ENCODE data around the gene ORAI3. TPM values are rescaled to one million over a fixed set of nuclear protein-coding genes. Genes with fewer than 3 reads are reported as not detected.

Gene ORAI3
- total and polyA plus RNA-seq, 2 of the 13 experiments (the other 11 are each of a cell fraction or from before 2014, with no cell fraction given): 11.4 to 32.0 TPM

- no peak for TF ChIP-seq TBL1XR1 (IDR thresholded peaks at IDR 0.05; ENCODE audit: borderline replicate concordance, low read length, partially characterized antibody)
- no peak for TF ChIP-seq ZNF768 (CRISPR knock-in tag; IDR thresholded peaks at IDR 0.05)
- no peak for TF ChIP-seq ASH2L (IDR thresholded peaks at IDR 0.05; ENCODE audit: insufficient read length, low read depth, low read length)
- peak; percentile 82; the same call in 1 of the 2 replicates for TF ChIP-seq MAZ (IDR thresholded peaks at IDR 0.05; ENCODE audit: borderline replicate concordance, low read depth, low read length)
- TF ChIP-seq MAZ (CRISPR knock-in tag; IDR thresholded peaks at IDR 0.05; ENCODE audit: low read depth): peak; percentile 71
- 0 out of 2 replicates have a peak, but pooled peaks have one; percentile 20 for TF ChIP-seq ZNF609 (CRISPR knock-in tag; IDR thresholded peaks at IDR 0.05; ENCODE audit: borderline replicate concordance)
- TF ChIP-seq, protein P1, sequence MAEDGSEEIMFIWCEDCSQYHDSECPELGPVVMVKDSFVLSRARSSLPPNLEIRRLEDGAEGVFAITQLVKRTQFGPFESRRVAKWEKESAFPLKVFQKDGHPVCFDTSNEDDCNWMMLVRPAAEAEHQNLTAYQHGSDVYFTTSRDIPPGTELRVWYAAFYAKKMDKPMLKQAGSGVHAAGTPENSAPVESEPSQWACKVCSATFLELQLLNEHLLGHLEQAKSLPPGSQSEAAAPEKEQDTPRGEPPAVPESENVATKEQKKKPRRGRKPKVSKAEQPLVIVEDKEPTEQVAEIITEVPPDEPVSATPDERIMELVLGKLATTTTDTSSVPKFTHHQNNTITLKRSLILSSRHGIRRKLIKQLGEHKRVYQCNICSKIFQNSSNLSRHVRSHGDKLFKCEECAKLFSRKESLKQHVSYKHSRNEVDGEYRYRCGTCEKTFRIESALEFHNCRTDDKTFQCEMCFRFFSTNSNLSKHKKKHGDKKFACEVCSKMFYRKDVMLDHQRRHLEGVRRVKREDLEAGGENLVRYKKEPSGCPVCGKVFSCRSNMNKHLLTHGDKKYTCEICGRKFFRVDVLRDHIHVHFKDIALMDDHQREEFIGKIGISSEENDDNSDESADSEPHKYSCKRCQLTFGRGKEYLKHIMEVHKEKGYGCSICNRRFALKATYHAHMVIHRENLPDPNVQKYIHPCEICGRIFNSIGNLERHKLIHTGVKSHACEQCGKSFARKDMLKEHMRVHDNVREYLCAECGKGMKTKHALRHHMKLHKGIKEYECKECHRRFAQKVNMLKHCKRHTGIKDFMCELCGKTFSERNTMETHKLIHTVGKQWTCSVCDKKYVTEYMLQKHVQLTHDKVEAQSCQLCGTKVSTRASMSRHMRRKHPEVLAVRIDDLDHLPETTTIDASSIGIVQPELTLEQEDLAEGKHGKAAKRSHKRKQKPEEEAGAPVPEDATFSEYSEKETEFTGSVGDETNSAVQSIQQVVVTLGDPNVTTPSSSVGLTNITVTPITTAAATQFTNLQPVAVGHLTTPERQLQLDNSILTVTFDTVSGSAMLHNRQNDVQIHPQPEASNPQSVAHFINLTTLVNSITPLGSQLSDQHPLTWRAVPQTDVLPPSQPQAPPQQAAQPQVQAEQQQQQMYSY (CRISPR knock-in tag; IDR thresholded peaks at IDR 0.05): peak; percentile 35; the same call in 1 of the 2 replicates
- no peak for TF ChIP-seq FOXA1 (IDR thresholded peaks at IDR 0.05)
- 0 out of 2 replicates have a peak, but pooled peaks have one; percentile 22 for TF ChIP-seq FOXA1 (CRISPR knock-in tag; IDR thresholded peaks at IDR 0.05)
- no peak; the same call in 1 of the 2 replicates for TF ChIP-seq NFYC (CRISPR knock-in tag; IDR thresholded peaks at IDR 0.05)
- peak; percentile 97; the same call in 1 of the 2 replicates for TF ChIP-seq ZBTB38 (CRISPR knock-in tag; IDR thresholded peaks at IDR 0.05)
- TF ChIP-seq, protein P2, sequence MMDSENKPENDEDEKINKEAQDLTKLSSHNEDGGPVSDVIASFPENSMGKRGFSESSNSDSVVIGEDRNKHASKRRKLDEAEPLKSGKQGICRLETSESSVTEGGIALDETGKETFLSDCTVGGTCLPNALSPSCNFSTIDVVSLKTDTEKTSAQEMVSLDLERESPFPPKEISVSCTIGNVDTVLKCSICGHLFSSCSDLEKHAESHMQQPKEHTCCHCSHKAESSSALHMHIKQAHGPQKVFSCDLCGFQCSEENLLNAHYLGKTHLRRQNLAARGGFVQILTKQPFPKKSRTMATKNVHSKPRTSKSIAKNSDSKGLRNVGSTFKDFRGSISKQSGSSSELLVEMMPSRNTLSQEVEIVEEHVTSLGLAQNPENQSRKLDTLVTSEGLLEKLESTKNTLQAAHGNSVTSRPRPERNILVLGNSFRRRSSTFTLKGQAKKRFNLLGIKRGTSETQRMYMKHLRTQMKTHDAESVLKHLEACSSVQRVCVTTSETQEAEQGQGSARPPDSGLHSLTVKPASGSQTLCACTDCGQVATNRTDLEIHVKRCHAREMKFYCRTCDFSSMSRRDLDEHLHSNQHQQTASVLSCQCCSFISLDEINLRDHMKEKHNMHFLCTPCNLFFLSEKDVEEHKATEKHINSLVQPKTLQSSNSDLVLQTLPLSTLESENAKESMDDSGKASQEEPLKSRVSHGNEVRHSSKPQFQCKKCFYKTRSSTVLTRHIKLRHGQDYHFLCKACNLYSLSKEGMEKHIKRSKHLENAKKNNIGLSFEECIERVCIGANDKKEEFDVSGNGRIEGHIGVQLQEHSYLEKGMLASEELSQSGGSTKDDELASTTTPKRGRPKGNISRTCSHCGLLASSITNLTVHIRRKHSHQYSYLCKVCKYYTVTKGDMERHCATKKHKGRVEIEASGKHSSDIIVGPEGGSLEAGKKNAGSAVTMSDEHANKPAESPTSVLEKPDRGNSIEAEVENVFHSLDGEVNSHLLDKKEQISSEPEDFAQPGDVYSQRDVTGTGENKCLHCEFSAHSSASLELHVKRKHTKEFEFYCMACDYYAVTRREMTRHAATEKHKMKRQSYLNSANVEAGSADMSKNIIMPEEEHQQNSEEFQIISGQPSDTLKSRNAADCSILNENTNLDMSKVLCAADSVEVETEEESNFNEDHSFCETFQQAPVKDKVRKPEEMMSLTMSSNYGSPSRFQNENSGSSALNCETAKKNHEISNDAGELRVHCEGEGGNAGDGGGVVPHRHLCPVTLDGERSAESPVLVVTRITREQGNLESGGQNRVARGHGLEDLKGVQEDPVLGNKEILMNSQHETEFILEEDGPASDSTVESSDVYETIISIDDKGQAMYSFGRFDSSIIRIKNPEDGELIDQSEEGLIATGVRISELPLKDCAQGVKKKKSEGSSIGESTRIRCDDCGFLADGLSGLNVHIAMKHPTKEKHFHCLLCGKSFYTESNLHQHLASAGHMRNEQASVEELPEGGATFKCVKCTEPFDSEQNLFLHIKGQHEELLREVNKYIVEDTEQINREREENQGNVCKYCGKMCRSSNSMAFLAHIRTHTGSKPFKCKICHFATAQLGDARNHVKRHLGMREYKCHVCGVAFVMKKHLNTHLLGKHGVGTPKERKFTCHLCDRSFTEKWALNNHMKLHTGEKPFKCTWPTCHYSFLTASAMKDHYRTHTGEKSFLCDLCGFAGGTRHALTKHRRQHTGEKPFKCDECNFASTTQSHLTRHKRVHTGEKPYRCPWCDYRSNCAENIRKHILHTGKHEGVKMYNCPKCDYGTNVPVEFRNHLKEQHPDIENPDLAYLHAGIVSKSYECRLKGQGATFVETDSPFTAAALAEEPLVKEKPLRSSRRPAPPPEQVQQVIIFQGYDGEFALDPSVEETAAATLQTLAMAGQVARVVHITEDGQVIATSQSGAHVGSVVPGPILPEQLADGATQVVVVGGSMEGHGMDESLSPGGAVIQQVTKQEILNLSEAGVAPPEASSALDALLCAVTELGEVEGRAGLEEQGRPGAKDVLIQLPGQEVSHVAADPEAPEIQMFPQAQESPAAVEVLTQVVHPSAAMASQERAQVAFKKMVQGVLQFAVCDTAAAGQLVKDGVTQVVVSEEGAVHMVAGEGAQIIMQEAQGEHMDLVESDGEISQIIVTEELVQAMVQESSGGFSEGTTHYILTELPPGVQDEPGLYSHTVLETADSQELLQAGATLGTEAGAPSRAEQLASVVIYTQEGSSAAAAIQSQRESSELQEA (CRISPR knock-in tag; IDR thresholded peaks at IDR 0.05; ENCODE audit: not compliant biosample characterization): no peak
Measured at GRCh38 chr16:30921748-30922419, 27.0 kb upstream of the ORAI3 start (continued).
